Tibial nerve (tissue), 4 donors: Measurements from ENCODE around the gene CFAP221. TPM values are rescaled to one million over a fixed set of nuclear protein-coding genes. Genes with fewer than 3 reads are reported as not detected.

Experiments
- DNase-seq, 2 donors: peaks; one replicate each; pipeline ENCODE4 v3.0.0-alpha.2; 2019; ENCODE audit warnings: low spot score in 2 of 2
- H3K27ac ChIP-seq, 4 donors: fragments of 200-600 bp; sonication (generic) in 3 of 4; one replicate each; pipeline ENCODE4 v1.5.1; 2017 to 2019; ENCODE audit warnings: mild to moderate bottlenecking in 1 of 4
- H3K27me3 ChIP-seq, 2 donors: fragments of 200-600 bp; sonication (generic) in 1 of 2; one replicate each; pipeline versions ENCODE4 v1.5.1 to v1.6.0; 2017 to 2019
- H3K36me3 ChIP-seq, 3 donors: fragments of 200-600 bp; sonication (generic); one replicate each; pipeline ENCODE4 v1.5.1; 2018 to 2019
- H3K4me1 ChIP-seq, 4 donors: fragments of 200-600 bp; sonication (generic) in 3 of 4; one replicate each; pipeline ENCODE4 v1.5.1; 2017 to 2019
- H3K4me3 ChIP-seq, 4 donors: fragments of 200-600 bp; sonication (generic) in 3 of 4; one replicate each; pipeline ENCODE4 v1.5.1; 2017 to 2019; ENCODE audit warnings: mild to moderate bottlenecking in 1 of 4, moderate library complexity in 1 of 4
- H3K9me3 ChIP-seq, 4 donors: fragments of 200-600 bp; sonication (generic) in 3 of 4; one replicate each; pipeline ENCODE4 v1.5.1; 2017 to 2019
- CTCF ChIP-seq, 5 experiments: fragments of 200-600 bp in 3 of 5; fragments of 450-650 bp in 2 of 5; sonication (generic) in 3 of 5; IDR thresholded peaks; one replicate each; pipeline ENCODE4 v1.5.1; 2016 to 2019; ENCODE audit warnings: antibody characterized with exemption in 5 of 5, mild to moderate bottlenecking in 3 of 5, moderate library complexity in 2 of 5
- EP300 ChIP-seq, 2 donors: sonication (generic); formaldehyde crosslinking; IDR thresholded peaks; one replicate each; pipeline ENCODE4 v1.6.1; 2017; ENCODE audit warnings: antibody characterized with exemption in 2 of 2, mild to moderate bottlenecking in 1 of 2
- POLR2A ChIP-seq, 2 donors: fragments of 450-650 bp; IDR thresholded peaks; one replicate each; pipeline ENCODE4 v1.6.1; 2017; ENCODE audit warnings: antibody characterized with exemption in 2 of 2, mild to moderate bottlenecking in 2 of 2, moderate library complexity in 2 of 2
- WGBS, 2 donors: methylation state at CpG; one replicate each; pipeline ENCODE4 v1.1.5; 2018; 5-methylcytosine and 5-hydroxymethylcytosine counted together
- total RNA-seq, 4 donors: library from RNA; depleted of rRNA; stranded (reverse); fragments of >200 nt; gene quantifications; one replicate each; pipeline ENCODE4 v1.1.0, GENCODE V29; 2016

The CFAP221 gene
- total RNA-seq, 4 donors from 2014 or later = 0.30 to 1.7 (median 0.42) TPM; not detected in 1

- H3K27me3 ChIP-seq = no peaks in the 10 kb centered on the region
- TF ChIP-seq POLR2A (IDR thresholded peaks at IDR 0.05) = no peak
- TF ChIP-seq CTCF (IDR thresholded peaks at IDR 0.05) = no peak
- TF ChIP-seq EP300 (IDR thresholded peaks at IDR 0.05) = no peak
- H3K36me3 ChIP-seq = no peaks in the 10 kb centered on the region
- H3K27ac ChIP-seq = no peak overlapping the region
- no peak overlapping the region for H3K4me3 ChIP-seq
- DNase-seq = no peak
- WGBS, 2 donors = 65 to 71% methylated on average over 8 of the region's 8 CpGs
- H3K9me3 ChIP-seq = no peaks in the 10 kb centered on the region
- no peaks in the 10 kb centered on the region for H3K4me1 ChIP-seq
Observed at GRCh38 chr2:119657466-119658145, 113.4 kb downstream of the CFAP221 start.

GRCh38 chr2:119659601-119660342 is 115.5 kb downstream of the CFAP221 start:
- no peaks in the 10 kb centered on the region for H3K27me3 ChIP-seq
- 54 to 66% methylated on average over 8 of the region's 8 CpGs for WGBS, 2 donors
- TF ChIP-seq CTCF (IDR thresholded peaks at IDR 0.05) (peak; percentile 41 to 78 (median 64)), POLR2A (IDR thresholded peaks at IDR 0.05) (no peak)
- no peak overlapping the region for H3K27ac ChIP-seq
- peak in 1 of 2 donors; percentile 26 for DNase-seq
- no peaks in the 10 kb centered on the region for H3K36me3 ChIP-seq
- no peaks in the 10 kb centered on the region for H3K4me1 ChIP-seq
- H3K4me3 ChIP-seq = no peak overlapping the region
- no peaks in the 10 kb centered on the region for H3K9me3 ChIP-seq

GRCh38 chr2:119660343-119660658 is 116.1 kb downstream of the CFAP221 start:
- no peak for DNase-seq
- Histone ChIP-seq H3K36me3 (no peaks in the 10 kb centered on the region), H3K9me3 (no peaks in the 10 kb centered on the region), H3K27ac (no peak overlapping the region), H3K4me1 (no peaks in the 10 kb centered on the region), H3K4me3 (no peak overlapping the region), H3K27me3 (no peaks in the 10 kb centered on the region)
- 49 to 54% methylated on average over 7 of the region's 7 CpGs for WGBS, 2 donors
- no peak for TF ChIP-seq CTCF (IDR thresholded peaks at IDR 0.05)
- no peak for TF ChIP-seq POLR2A (IDR thresholded peaks at IDR 0.05)
- no peak for TF ChIP-seq EP300 (IDR thresholded peaks at IDR 0.05)

GRCh38 chr2:119662297-119662696 is 118.0 kb downstream of the CFAP221 start:
- H3K4me3 ChIP-seq = no peak overlapping the region
- H3K27me3 ChIP-seq = no peaks in the 10 kb centered on the region
- no peaks in the 10 kb centered on the region for H3K4me1 ChIP-seq
- TF ChIP-seq POLR2A (IDR thresholded peaks at IDR 0.05) (no peak), EP300 (IDR thresholded peaks at IDR 0.05) (no peak), CTCF (IDR thresholded peaks at IDR 0.05) (no peak)
- 70 to 71% methylated on average over 3 of the region's 3 CpGs for WGBS, 2 donors
- H3K36me3 ChIP-seq = no peaks in the 10 kb centered on the region
- H3K9me3 ChIP-seq = no peaks in the 10 kb centered on the region
- no peak for DNase-seq
- H3K27ac ChIP-seq = no peak overlapping the region

GRCh38 chr2:119668546-119668945 is 124.3 kb downstream of the CFAP221 start:
- Histone ChIP-seq H3K4me1 (no peaks in the 10 kb centered on the region), H3K4me3 (no peak overlapping the region), H3K27ac (no peak overlapping the region), H3K27me3 (no peaks in the 10 kb centered on the region), H3K9me3 (no peaks in the 10 kb centered on the region), H3K36me3 (no peaks in the 10 kb centered on the region)
- WGBS, 2 donors = 46 to 54% methylated on average over 2 of the region's 2 CpGs
- TF ChIP-seq EP300 (IDR thresholded peaks at IDR 0.05) (no peak), CTCF (IDR thresholded peaks at IDR 0.05) (no peak), POLR2A (IDR thresholded peaks at IDR 0.05) (no peak)
- DNase-seq = no peak
